ENCODE results near the gene NFKB2.

NFKB2 gene

GRCh38 chr10:102354451-102354850 is 41.1 kb upstream of the NFKB2 start:
- Histone ChIP-seq H2AFZ (ENCODE audit: low read length) (no peak overlapping the region), H3K4me1 (ENCODE audit: insufficient read depth, low read length, severe bottlenecking) (no peaks in the 10 kb centered on the region), H3K4me3 (ENCODE audit: low read depth, low read length, poor library complexity, severe bottlenecking) (no peak overlapping the region), H3K4me2 (ENCODE audit: low read length) (no peak overlapping the region), H3K9ac (ENCODE audit: low read length) (no peak overlapping the region), H3K9me3 (ENCODE audit: low read length) (no peaks in the 10 kb centered on the region), H3K27me3 (ENCODE audit: insufficient read depth, low read length) (no peaks in the 10 kb centered on the region), H3K9me2 (ENCODE audit: low read depth, low read length) (no peaks in the 10 kb centered on the region), H3K79me2 (ENCODE audit: insufficient read depth, low read length) (no peaks in the 10 kb centered on the region), H3K36me3 (ENCODE audit: insufficient read depth, low read length) (peaks cover 40% of the 10 kb centered on the region), H3F3A (ENCODE audit: insufficient read depth, low read length) (no peaks in the 10 kb centered on the region), H4K20me1 (ENCODE audit: insufficient read depth, low read length) (no peaks in the 10 kb centered on the region), H3K27ac (ENCODE audit: low read depth, low read length, poor library complexity, severe bottlenecking) (no peak overlapping the region)
- no peak for TF ChIP-seq EZH2 (IDR thresholded peaks at IDR 0.05; ENCODE audit: borderline replicate concordance, low read length)

- no peak overlapping the region for H3K4me3 ChIP-seq (ENCODE audit: low read depth, low read length, poor library complexity, severe bottlenecking)
- no peaks in the 10 kb centered on the region for H3K9me3 ChIP-seq (ENCODE audit: low read length)
- no peak for TF ChIP-seq EZH2 (IDR thresholded peaks at IDR 0.05; ENCODE audit: borderline replicate concordance, low read length)
- no peaks in the 10 kb centered on the region for H3K27me3 ChIP-seq (ENCODE audit: insufficient read depth, low read length)
- no peak overlapping the region for H2AFZ ChIP-seq (ENCODE audit: low read length)
- no peak overlapping the region for H3K9ac ChIP-seq (ENCODE audit: low read length)
- H3K79me2 ChIP-seq (ENCODE audit: insufficient read depth, low read length): no peaks in the 10 kb centered on the region
- H3K4me2 ChIP-seq (ENCODE audit: low read length): no peak overlapping the region
- no peaks in the 10 kb centered on the region for H4K20me1 ChIP-seq (ENCODE audit: insufficient read depth, low read length)
- peaks cover 40% of the 10 kb centered on the region for H3K36me3 ChIP-seq (ENCODE audit: insufficient read depth, low read length)
- H3K27ac ChIP-seq (ENCODE audit: low read depth, low read length, poor library complexity, severe bottlenecking): no peak overlapping the region
- no peaks in the 10 kb centered on the region for H3K4me1 ChIP-seq (ENCODE audit: insufficient read depth, low read length, severe bottlenecking)
- H3K9me2 ChIP-seq (ENCODE audit: low read depth, low read length): no peaks in the 10 kb centered on the region
- H3F3A ChIP-seq (ENCODE audit: insufficient read depth, low read length): no peaks in the 10 kb centered on the region
These were observed 36.7 kb upstream of the NFKB2 start for GRCh38 chr10:102358712-102359382.

GRCh38 chr10:102367441-102367840 is 28.1 kb upstream of the NFKB2 start:
- no peak for TF ChIP-seq CTCF (IDR thresholded peaks at IDR 0.05; ENCODE audit: low read length)
- no peak for TF ChIP-seq EZH2 (IDR thresholded peaks at IDR 0.05; ENCODE audit: borderline replicate concordance, low read length)
- Histone ChIP-seq H3K9ac (ENCODE audit: low read length) (no peak overlapping the region), H4K20me1 (ENCODE audit: insufficient read depth, low read length) (no peaks in the 10 kb centered on the region), H3F3A (ENCODE audit: insufficient read depth, low read length) (no peaks in the 10 kb centered on the region), H2AFZ (ENCODE audit: low read length) (no peak overlapping the region), H3K36me3 (ENCODE audit: insufficient read depth, low read length) (peaks cover 58% of the 10 kb centered on the region), H3K79me2 (ENCODE audit: insufficient read depth, low read length) (no peaks in the 10 kb centered on the region), H3K4me2 (ENCODE audit: low read length) (no peak overlapping the region), H3K9me3 (ENCODE audit: low read length) (no peaks in the 10 kb centered on the region), H3K4me3 (ENCODE audit: low read depth, low read length, poor library complexity, severe bottlenecking) (no peak overlapping the region), H3K4me1 (ENCODE audit: insufficient read depth, low read length, severe bottlenecking) (no peaks in the 10 kb centered on the region), H3K27ac (ENCODE audit: low read depth, low read length, poor library complexity, severe bottlenecking) (no peak overlapping the region), H3K9me2 (ENCODE audit: low read depth, low read length) (no peaks in the 10 kb centered on the region), H3K27me3 (ENCODE audit: insufficient read depth, low read length) (no peaks in the 10 kb centered on the region)

GRCh38 chr10:102368077-102368476 is 27.4 kb upstream of the NFKB2 start:
- no peaks in the 10 kb centered on the region for H3F3A ChIP-seq (ENCODE audit: insufficient read depth, low read length)
- H3K36me3 ChIP-seq (ENCODE audit: insufficient read depth, low read length): peaks cover 59% of the 10 kb centered on the region
- H3K9ac ChIP-seq (ENCODE audit: low read length): no peak overlapping the region
- H3K79me2 ChIP-seq (ENCODE audit: insufficient read depth, low read length): no peaks in the 10 kb centered on the region
- H3K4me3 ChIP-seq (ENCODE audit: low read depth, low read length, poor library complexity, severe bottlenecking): no peak overlapping the region
- H3K9me2 ChIP-seq (ENCODE audit: low read depth, low read length): no peaks in the 10 kb centered on the region
- no peak overlapping the region for H2AFZ ChIP-seq (ENCODE audit: low read length)
- no peak overlapping the region for H3K4me2 ChIP-seq (ENCODE audit: low read length)
- H3K27ac ChIP-seq (ENCODE audit: low read depth, low read length, poor library complexity, severe bottlenecking): no peak overlapping the region
- no peaks in the 10 kb centered on the region for H3K9me3 ChIP-seq (ENCODE audit: low read length)
- H3K4me1 ChIP-seq (ENCODE audit: insufficient read depth, low read length, severe bottlenecking): no peaks in the 10 kb centered on the region
- H3K27me3 ChIP-seq (ENCODE audit: insufficient read depth, low read length): no peaks in the 10 kb centered on the region
- no peak for TF ChIP-seq CTCF (IDR thresholded peaks at IDR 0.05; ENCODE audit: low read length)
- TF ChIP-seq EZH2 (IDR thresholded peaks at IDR 0.05; ENCODE audit: borderline replicate concordance, low read length): no peak
- no peaks in the 10 kb centered on the region for H4K20me1 ChIP-seq (ENCODE audit: insufficient read depth, low read length)

Measured in OCI-LY1 (cell line).